GM18502 (cell line): ENCODE measurements around the gene DLG1.

Source experiments
- ATAC-seq: cut with Tn5 transposase; IDR thresholded peaks from one replicate; pipeline ENCODE4 v1.9.1; 2021; ENCODE audit warnings: mild to moderate bottlenecking; ENCODE audit not compliant: unreplicated experiment, poor library complexity

The DLG1 gene

GRCh38 chr3:197007296-197007940 lies 291.0 kb downstream of the DLG1 start:
- ATAC-seq = no peak

GRCh38 chr3:197006860-197007259 lies 291.6 kb downstream of the DLG1 start:
- ATAC-seq = no peak

- ATAC-seq = no peak
Measured at GRCh38 chr3:197006446-197006845, 292.0 kb downstream of the DLG1 start.

GRCh38 chr3:197003461-197004385 lies 294.7 kb downstream of the DLG1 start:
- peak; percentile 24 for ATAC-seq

GRCh38 chr3:197002701-197003454 lies 295.5 kb downstream of the DLG1 start:
- ATAC-seq = peak; percentile 74

GRCh38 chr3:197001972-197002700 lies 296.3 kb downstream of the DLG1 start:
- no peak for ATAC-seq

GRCh38 chr3:197001106-197001971 lies 297.1 kb downstream of the DLG1 start:
- no peak for ATAC-seq

GRCh38 chr3:197000211-197000610 lies 298.2 kb downstream of the DLG1 start:
- ATAC-seq = no peak

- ATAC-seq = no peak
Measured at GRCh38 chr3:196998966-196999760, 299.2 kb downstream of the DLG1 start.

GRCh38 chr3:196997311-196997710 lies 301.1 kb downstream of the DLG1 start:
- ATAC-seq = no peak

GRCh38 chr3:196996454-196997265 lies 301.8 kb downstream of the DLG1 start:
- ATAC-seq = no peak

- ATAC-seq = no peak
Measured at GRCh38 chr3:196995646-196996355, 302.6 kb downstream of the DLG1 start.

GRCh38 chr3:196995027-196995426 lies 303.4 kb downstream of the DLG1 start:
- ATAC-seq = no peak

GRCh38 chr3:196994056-196994455 lies 304.4 kb downstream of the DLG1 start:
- ATAC-seq = no peak
